ENCODE measurements around the gene PAIP2B.

GRCh38 chr2:71238089-71238488, 11.2 kb upstream of the PAIP2B start:
- TF ChIP-seq CTCF (IDR thresholded peaks at IDR 0.05) (no peak), POLR2A (IDR thresholded peaks at IDR 0.05) (no peak)
